DLD1 (cell line): ENCODE data around the gene MSMB.

Source experiments
- in situ Hi-C: cut with HindIII; loops from 2 replicates; pipeline ENCODE4 v1.10.0; 2017; ENCODE audit warnings: low sequenced_read_pairs

MSMB gene

DNA sequence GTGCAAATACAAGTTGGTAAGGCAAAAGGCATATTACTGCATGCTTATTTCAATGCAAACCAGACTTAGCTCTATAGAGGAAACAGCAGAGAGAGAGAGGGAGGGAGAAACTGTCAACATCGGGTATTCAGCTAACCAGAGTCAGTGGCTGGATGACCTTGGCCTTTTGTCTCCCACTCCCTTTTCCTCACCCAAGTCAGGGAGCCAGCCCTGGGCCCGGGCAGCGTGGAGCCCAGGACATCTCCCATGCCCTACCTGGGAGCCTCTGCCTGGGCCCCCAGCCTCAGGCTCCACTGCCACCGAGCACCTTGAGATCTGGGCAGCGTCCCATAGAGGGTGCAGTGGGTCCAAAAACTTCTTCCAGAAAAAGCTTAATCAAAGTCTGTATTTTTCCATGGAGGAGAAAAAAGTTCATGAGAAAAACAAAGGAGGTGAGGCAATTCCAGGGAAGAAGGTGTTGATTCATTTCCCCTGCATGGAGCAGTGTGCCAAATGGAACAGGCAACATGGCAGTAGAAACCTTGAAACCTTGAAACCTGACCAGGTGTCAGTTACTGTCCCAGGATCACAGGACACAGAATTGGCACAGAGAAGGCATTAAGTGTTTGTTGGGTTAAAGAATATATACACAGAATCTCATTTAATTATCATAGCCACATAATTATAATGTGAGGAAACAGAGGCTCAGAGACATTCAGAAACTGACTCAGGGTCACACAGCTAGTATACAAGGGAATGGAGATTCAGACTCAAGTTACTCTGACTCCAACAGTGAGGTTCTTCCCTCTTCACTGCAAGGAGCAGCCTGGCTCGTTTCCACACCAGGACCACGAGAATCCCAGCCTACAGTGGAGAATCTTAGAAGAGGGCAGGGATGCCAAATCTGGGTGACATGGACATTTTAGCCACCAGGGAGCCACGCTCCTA lies 9.9 kb downstream of the MSMB start:
- in situ Hi-C loops = no loop called here

DNA sequence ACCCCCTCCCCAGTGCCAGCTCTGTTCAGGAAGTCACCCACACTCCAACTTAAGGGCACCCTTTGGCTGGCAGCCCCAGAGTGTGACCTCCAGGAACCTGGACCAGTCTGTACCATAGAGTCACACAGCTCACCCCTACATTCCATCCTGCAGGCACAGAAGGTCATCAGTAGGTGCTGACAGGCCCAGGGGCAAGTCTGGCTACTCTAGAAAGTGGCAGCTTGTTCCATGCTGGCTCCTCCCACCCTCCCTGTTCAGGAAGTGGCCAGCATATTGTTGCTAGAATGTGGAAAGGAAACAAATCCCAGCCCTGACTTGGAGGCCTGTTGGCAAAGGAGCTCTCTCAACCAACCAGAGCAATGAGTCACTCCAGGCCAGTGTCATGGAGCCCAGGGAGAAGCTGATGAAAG lies 12.5 kb downstream of the MSMB start:
- in situ Hi-C loops = no loop called here

DNA sequence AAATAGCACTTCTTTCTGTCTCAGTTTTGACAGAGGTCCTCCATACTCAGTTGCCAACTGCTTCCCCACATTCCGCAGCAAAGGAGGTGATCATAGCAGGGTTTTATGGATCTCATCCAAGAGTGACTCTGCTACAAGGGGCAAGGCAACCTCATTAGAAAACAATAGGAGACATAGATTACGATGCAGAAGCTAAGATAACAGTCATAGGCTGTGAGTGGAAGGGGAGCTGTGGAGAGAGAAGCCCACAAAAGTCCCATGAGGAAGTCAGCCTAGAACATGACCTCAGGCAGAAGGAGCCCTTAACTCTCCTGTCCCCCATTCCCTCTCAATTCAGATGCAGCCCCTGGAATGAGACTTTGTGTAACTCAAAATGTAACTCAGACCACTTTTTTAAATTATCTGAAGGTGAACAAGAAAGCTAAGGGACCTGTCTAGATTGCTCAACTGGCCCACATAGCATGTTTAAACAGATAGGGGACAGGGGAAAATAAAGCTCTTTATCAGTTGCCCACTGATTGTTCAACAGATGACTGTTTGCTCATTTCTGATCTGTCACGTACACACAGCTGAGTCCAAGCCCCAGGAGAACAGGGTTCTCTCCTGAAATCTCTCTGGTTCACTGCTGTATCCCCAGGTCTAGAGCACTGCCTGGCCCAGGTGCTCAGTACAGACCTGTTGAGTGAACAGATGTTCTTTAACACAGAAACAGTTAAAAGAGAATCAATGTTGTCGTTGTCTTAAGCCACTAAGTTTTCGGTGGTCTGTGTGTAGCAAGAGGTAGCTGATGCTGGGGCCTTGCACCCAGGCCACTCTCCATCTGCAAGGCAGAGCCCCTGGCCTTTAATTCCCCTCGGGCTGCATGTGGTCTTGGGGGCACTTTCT lies 14.2 kb downstream of the MSMB start:
- in situ Hi-C loops = no loop called here

DNA sequence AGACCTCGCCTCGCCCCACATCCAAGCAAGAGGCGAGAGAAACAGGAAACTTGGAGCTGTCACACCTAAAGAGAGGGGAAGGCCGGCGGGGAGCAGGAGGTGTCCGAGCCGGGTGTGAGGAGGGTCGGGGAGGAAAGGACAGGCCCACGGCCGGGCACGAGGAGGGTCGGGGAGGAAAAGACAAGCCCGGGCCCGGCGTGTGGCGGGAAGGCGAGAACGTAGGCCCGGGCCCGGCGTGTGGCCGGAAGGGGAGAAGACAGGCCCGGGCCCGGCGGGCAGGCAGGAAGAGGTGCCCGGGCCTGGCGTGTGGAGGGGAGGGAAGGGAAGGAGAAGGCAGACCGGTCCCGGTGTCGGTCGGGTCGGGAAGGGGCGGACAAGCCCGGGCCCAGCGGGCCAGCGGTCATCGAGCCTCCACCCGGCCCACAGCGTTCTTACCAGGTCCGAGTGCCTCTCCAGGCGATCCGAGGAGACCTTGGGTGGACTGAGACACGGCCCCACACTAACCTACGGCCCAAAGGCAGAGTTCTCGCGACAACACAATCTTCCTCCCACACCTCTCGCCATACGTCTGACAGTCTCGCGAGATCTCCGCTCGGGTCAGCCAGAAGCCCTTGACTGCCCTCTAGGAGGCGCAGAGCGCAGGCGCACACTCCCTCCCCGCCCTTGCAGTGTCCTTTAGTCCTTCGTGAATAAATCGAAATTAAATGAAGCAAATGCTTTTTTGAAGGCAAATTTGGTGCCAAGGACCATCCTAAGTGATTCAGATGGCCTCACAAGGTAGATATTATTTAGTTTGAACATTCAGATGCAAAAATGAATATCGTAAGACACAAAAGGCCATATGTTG lies 15.8 kb downstream of the MSMB start, which contains the start of gene NCOA4:
Gene NCOA4, minus strand, starts transcription at position 533 of the 847 bp plus-strand sequence. CDS start 13,943 bp downstream, outside the sequence.
- in situ Hi-C loops = no loop called here

DNA sequence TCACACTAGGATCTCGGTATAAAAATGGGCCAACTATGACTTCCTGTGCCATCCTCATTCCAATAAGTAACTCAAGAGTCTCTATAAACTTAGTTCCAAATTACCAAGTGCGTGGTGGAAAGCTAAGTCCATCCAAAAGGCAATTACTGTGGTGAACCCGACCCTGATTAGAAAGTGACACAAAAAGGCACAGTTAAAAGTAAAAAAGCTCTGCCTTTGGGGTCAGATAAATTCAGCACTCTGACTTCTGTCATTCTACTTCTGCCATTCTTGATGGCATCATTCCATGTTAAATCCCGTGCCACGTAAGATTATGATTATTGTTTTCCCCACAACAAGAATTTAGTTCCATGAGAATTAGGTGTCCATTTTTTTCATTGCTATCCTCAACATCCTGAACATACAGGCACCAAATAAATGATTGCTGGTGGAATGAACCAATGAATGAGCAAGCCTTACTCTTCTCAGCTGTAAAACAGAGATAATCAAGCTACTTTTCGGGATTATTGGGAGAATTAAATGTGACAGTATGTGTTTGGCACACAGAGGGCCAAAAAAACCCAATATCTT lies 16.5 kb downstream of the MSMB start:
- in situ Hi-C loops = no loop called here

DNA sequence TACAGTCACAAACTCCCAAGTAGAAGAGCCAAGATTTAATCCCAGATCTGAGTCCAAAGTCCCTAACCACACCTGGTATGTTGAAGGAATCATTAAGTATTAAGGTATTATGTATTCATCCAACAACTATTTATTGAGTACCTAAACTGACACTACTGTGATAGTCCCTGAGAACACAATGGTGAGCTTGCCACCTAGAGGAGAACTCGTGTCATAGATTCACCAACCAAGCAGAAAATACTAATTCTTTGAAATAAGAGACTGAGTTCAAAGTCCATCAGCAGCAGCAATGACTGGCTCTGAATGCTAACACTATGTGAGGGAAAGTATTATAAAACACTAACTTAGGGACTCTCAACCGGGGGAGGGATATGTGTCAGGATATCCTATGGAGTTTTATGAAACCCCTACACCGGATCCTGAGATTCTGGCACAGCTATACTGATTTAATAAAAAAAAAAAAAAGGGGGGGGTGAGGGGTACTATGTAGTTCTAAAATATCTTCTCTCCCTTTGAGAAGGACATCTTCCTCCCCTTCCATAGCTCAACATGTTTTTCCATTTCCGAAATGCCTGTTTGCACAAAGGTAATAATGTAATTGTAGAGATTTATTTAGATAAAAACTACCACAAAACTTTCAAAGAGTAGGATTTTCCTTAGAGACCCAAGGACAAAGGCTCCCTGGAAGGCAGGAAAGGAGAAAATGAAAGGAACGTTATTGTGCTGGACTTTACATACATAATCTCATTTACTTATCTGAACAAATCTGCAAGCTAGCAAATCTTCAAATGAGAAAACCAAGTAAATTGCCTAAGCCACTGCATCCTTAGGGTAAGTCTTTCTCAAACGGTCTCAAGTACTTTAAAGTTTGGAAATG lies 17.2 kb downstream of the MSMB start:
- in situ Hi-C loops = no loop called here

DNA sequence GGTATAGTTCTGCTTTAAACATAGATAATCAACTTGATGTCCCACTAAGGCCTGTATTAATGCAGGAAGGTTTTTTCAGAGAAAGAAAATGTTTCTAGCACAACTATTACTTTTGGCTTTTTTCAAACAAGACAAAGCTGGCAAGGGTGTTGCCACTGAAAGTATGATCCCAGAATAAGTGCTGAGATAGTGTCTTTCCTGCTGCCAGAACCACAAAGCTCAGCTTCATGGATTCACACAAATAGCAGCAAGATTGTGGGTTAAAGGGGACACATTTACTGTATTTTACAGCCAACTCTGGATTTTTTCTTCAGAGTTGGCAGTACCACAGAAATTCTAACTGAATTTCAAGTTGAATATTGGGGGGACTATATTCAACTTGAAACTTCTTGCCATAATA lies 20.0 kb downstream of the MSMB start:
- in situ Hi-C loops = no loop called here

DNA sequence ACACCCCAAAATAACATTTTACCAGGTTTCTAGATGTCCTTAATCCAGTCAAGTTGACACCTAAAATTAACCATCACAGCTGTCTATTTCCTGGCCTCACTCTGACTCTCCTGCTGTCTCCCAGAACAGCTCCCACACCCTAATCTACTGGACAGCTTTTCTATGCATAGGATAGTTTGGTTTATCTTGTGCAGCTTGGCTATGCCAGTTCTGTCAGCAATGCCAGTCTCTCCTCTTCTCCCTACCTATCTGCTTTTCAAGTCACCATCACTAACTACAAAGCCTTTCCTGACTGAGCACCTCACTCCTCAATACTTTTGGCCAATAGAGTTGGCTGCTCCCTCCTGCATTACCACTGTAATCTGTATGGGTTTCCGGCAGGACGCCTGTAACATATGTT lies 20.7 kb downstream of the MSMB start:
- in situ Hi-C loops = no loop called here

DNA sequence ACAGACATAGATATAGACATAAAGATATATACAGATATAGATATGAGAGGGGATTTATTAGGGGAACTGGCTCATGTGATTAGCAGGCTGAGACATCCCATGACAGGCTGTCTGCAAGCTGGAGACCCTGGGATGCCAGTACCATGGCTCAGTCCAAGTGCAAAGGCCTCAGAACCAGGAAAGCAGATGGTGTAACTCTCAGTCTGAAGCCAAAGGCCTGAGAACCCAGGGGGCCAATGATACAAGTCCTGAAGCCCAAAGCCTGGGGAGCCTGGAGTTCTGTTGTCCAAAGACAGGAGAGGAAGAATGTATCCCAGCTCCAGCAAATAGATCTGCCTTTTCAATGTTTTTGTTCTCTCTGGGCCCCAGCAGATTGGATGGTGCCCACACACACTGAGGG lies 21.1 kb downstream of the MSMB start:
- in situ Hi-C loops = no loop called here

DNA sequence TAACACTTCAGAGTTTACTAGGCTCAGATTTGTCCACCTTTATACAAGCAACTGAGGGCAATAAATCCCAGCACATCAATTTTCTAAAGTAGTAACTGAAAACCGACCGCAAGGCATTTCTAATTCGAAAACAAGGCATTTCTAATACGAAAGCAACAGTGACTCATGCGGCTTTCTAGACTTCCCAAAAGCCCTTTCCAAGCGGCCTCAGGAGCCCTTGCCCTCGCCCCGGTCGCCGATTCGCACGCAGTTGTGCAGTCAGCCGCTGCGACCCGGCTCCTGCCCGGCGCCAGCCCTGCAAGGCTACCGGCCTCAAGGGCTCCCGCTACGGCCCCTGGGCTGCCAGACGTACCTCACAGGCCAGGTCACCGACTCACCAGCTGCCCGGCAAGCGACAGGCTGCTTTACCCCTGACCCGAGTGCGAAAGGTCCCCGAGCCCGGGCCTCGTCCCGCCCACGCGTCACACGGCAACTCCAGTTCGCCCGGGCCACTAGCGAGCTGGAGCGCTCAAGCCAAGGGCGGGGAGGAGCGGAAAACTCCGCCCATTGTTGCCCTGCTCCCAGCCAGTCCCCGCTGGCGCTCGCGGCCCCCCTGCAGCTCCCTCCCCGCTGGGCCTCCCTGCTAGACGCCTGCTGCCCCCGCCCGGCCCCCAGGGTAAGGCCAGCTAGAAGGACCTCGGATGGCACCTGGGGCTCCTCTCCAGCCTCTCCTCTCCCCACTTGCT lies 22.9 kb downstream of the MSMB start:
- in situ Hi-C loops = no loop called here

DNA sequence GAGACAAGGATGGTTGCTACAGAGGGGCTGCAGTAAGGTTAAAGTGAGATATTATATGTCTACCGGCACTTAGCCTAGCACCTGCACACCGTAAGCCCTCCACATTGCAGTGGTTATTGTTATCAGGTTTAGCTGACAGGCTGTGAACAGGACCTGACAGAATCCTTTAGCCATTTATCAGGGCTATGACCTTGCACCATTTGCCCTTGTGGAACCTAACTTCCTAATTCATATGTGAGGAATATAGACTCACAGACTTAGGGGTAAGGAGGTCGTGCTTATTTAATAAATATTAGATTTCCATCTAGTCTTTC lies 25.8 kb downstream of the MSMB start:
- in situ Hi-C loops = no loop called here

DNA sequence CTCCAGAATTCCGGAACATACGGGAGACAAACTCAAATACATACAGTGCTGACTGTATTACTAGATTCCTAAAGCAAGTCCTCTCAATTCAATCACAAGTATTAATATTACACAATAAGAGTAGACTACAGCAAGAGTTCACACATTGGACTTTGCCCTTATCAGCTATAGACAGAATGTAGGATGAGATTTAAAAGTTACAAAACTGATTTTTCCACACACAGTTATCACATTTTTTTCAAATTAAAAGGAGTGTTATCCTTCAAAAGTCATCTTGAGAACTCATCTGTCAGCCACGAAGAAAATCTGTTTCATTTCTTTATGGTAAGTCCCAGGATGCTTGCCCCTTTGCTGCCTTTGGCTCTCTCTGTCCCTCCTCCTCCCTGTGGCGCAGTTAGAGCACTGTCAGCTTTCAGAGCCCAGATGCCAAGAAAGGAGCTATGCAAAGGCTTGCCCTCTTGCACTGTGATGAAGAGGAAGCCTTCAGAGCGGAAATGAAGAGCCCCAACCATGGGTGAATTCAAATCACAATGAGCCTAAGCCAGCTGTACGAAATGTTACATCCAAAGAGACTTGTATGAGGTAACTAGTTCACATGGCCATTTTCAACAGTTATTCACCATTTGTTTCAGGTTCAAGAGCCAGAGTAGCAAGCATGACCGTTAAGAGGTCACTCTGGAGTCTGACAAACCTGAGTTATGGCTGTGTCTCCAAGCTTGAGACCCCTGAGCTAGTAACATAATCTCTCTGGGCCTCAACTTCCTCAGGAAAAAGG lies 26.3 kb downstream of the MSMB start:
- in situ Hi-C loops = no loop called here

DNA sequence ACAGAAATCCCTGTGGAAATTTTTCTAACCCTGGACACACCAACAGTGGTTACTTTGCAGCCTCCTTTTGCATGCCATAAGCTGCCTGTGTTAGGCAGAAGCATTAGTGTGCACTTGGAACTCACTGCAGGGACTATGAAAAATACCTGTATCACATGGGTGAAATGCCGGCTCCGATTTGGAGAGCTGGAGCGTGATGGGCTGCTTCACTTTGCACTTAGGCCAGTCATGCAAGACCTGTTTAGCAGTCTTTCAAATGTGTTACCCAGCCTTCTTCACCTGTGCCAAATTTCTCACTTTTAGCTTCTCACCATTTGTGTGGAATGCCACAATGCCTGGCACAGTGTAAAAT lies 26.9 kb downstream of the MSMB start:
- in situ Hi-C loops = no loop called here

DNA sequence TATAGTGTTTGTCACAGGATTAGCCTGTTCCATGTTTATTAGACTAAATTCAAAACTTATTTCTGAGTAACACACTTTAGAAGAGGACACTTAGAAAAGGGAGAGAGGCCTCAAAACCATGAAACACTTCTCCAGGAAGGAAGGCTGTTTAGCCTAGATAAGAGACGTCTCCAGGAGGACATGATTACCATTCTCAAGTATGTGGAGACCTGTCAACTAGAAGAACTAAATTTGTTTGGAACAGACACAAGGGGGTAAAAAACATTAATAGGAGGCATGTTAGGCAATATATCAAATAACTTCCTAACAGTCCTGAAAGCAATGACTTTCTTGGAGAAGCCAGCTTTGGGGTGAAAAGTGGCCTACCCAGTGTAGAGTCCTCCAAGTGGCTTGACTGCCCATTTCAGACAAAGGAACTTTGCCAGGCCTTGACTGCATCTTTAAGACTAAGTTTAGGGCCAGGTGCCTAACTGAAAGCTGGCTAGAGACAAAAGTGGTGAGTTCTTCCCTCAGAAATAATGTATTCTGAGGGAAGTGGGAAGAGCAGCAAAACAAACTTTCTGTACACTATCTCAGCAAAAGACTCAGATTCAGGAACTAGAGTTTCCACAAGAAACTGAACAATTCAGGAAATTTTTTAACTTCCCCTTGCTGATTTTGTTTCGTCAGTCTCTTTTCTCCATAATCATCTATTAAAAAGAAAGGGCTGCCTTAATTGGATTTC lies 27.5 kb downstream of the MSMB start:
- in situ Hi-C loops = no loop called here

DNA sequence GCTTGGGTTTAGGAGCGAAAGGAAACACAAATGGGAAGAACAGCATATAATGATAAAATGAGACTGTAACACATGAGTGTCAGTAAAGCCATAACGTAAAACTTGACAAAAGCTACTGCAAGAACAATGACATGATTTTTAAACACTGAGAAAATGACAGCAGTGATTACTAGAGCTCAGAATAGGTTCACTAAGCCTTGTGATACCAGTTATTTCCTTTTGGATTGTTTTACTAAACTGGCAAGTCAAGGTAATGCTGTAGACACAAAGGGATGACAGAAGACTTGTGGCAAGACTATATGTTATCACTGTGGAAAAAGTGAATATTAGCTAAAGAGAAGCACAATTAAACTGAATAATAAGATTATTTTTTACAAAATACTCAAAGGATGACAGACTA lies 28.3 kb downstream of the MSMB start:
- in situ Hi-C loops = no loop called here

DNA sequence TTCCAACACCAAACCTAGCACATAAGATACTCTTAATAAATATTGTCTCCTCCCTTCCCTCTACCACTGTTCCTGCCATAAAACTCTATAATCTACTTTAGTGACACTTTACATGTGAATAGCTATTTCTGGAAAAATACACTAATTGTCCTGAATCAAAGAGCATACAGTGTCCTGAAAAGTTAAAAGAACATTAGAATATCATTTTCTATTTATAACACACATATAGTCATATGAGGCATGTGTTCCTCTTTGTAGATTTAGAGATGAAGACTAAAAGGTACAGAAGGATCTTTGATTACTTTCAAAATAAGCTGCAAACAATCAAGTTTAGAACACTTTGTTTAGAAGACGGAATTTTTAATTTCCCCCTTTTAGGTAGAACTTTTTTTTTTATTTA lies 29.3 kb downstream of the MSMB start:
- in situ Hi-C loops = no loop called here

DNA sequence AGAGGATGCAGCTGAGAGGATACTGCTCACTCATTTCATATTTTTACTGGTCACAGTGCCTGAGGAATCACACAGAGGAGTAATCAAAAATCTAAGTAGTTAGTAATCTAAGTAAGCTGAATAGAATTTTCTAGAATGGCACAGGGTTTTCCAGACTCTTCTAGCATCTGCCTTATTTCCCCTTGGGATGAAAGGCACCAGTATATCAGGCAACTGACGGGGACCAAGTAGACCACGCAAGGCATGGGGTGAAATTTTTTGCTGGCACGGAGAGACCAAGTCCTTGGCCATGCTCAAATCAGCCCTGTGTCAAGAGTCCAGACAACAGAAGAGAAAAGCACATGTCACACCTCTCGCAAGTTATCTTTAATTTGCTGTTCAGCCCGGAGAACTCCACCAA lies 29.9 kb downstream of the MSMB start:
- in situ Hi-C loops = no loop called here
